ENCODE data around the gene BARX2. TPM values are rescaled to one million over a fixed set of nuclear protein-coding genes. Genes with fewer than 3 reads are reported as not detected.

The BARX2 gene
- total RNA-seq, 2 experiments from 2014 or later: not detected

- no peaks in the 10 kb centered on the region for H3K4me1 Mint-ChIP-seq
- ChIA-PET CTCF (no interaction called here), POLR2A (no interaction called here)
- H3K27me3 Mint-ChIP-seq: peaks cover 6% of the 10 kb centered on the region
- DNase-seq: no peak
- no peak overlapping the region for H3K4me3 Mint-ChIP-seq
- no peaks in the 10 kb centered on the region for H3K9me3 Mint-ChIP-seq
- H3K36me3 Mint-ChIP-seq (ENCODE audit: low read depth): no peaks in the 10 kb centered on the region
- no peak overlapping the region for H3K27ac Mint-ChIP-seq
Observed at GRCh38 chr11:129423426-129423825, 47.8 kb downstream of the BARX2 start.

DNA sequence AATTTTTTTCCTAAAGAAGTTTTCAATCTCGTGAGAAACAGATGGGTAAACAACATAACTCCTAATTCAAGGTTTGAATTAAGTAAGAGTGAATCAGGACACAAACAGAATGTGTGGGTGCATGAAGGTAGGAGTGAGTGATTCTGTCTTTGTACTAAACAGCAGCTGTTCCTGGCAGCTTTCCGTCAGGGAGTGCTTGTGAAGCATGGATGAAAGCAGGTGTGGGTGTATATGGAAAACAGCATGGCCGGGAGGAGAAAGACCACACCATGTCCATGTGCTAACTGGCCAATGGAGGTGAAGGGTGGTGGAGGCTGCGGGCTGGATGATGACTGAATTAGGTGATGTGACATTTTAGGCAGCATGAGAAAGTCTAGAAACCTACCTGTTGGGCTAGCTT lies 49.6 kb downstream of the BARX2 start:
- Mint-ChIP-seq H3K4me1 (no peaks in the 10 kb centered on the region), H3K4me3 (no peak overlapping the region), H3K27me3 (peaks cover 6% of the 10 kb centered on the region), H3K36me3 (ENCODE audit: low read depth) (no peaks in the 10 kb centered on the region), H3K27ac (no peak overlapping the region), H3K9me3 (no peaks in the 10 kb centered on the region)
- ChIA-PET CTCF (no interaction called here), POLR2A (no interaction called here)
- no peak for DNase-seq

DNA sequence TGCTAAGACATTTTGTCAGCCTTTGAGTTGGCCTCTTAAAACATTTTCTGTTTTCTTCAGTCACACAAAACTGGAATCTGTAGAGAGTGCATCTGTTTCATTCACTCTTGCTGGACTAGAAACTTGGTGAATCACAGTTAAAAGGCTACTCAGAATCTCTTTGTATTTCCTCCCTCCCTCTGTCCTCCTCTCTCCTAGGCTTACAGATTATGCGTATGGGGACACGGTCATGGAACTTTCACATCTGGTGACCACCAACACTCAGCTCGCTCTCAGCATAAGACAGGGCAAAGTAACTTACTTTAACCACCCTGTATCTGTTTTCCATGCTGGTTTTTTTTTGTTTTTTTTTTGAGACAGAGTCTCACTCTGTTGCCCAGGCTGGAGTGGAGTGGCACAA lies 50.4 kb downstream of the BARX2 start:
- no peak overlapping the region for H3K4me3 Mint-ChIP-seq
- CTCF ChIA-PET: no interaction called here
- DNase-seq: no peak
- H3K36me3 Mint-ChIP-seq (ENCODE audit: low read depth): no peaks in the 10 kb centered on the region
- H3K27ac Mint-ChIP-seq: no peak overlapping the region
- POLR2A ChIA-PET: no interaction called here
- H3K27me3 Mint-ChIP-seq: peaks cover 8% of the 10 kb centered on the region
- H3K9me3 Mint-ChIP-seq: no peaks in the 10 kb centered on the region
- no peaks in the 10 kb centered on the region for H3K4me1 Mint-ChIP-seq

DNA sequence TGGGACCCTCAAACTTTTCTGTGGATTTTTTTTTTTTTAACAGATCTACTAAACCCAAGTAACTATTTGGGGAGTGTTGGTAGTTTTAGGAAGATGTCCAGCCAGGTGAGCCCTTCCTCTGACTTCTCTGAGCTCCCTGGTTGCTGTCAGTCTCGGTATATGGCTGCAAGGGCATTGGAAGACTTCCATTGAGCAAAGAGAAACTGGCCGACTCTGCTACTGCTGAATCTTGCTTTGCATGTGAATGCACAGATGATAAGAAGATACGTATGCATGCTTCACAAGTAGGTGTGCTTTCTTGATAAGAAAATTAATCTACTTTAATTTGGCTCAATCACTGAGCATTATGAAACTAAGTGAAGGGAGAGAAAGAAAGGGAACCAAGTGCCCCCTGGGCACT lies 51.1 kb downstream of the BARX2 start:
- Mint-ChIP-seq H3K4me3 (no peak overlapping the region), H3K27me3 (peaks cover 8% of the 10 kb centered on the region), H3K4me1 (no peaks in the 10 kb centered on the region), H3K9me3 (no peaks in the 10 kb centered on the region), H3K36me3 (ENCODE audit: low read depth) (no peaks in the 10 kb centered on the region), H3K27ac (no peak overlapping the region)
- ChIA-PET POLR2A (no interaction called here), CTCF (no interaction called here)
- DNase-seq: no peak

DNA sequence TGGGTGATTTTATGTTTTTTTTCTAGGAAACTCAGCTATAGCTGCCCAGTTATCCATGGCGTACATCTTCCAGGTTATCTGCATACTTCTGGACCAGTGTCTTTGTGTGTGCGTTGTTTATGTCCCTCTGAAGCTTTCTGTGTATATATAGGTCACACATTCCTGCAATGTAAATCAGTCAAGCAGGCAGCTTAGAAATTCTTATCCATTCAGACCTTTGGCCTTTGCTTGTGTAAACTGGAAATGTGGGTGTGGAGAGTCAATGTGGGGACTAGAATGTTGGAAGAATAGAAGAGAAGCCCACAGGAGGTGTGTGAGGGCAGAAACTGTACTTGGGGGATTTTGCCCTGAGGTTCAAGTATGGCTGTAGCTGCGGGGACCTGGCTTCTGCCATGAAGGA lies 51.7 kb downstream of the BARX2 start:
- POLR2A ChIA-PET: no interaction called here
- Mint-ChIP-seq H3K36me3 (ENCODE audit: low read depth) (no peaks in the 10 kb centered on the region), H3K27ac (no peak overlapping the region), H3K9me3 (no peaks in the 10 kb centered on the region), H3K27me3 (peaks cover 8% of the 10 kb centered on the region), H3K4me3 (no peak overlapping the region), H3K4me1 (no peaks in the 10 kb centered on the region)
- DNase-seq: no peak
- CTCF ChIA-PET: no interaction called here

DNA sequence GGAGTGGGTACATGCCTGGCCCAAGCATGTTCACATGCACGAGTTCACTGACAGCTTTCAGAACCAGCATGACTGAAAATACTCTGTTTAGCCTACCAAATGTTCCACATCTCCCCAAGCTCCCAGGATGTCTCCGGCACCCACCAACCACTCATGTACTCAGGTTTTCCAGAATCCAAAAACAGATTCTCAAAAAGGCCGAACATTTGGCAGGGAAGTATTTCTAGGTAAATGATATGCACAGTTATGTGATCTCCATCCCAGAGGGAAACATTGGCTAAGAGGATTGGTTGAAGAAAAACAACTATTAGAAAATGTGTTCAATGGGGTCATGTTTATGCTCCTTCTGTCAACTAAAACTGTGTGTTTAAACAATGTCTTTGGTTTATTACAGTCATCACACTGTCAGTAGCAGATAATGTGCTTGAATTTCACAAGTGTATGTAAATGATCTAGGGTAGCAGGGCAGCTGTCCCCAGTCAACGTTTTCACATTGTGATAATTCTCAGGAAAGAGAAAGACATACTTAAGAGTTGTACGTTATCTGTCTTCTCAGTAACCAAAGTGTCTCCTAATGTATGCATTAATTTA lies 52.3 kb downstream of the BARX2 start:
- DNase-seq: no peak
- Mint-ChIP-seq H3K9me3 (no peaks in the 10 kb centered on the region), H3K4me3 (no peak overlapping the region), H3K4me1 (no peaks in the 10 kb centered on the region), H3K27ac (no peak overlapping the region), H3K27me3 (peaks cover 9% of the 10 kb centered on the region), H3K36me3 (ENCODE audit: low read depth) (no peaks in the 10 kb centered on the region)
- ChIA-PET CTCF (no interaction called here), POLR2A (no interaction called here)

DNA sequence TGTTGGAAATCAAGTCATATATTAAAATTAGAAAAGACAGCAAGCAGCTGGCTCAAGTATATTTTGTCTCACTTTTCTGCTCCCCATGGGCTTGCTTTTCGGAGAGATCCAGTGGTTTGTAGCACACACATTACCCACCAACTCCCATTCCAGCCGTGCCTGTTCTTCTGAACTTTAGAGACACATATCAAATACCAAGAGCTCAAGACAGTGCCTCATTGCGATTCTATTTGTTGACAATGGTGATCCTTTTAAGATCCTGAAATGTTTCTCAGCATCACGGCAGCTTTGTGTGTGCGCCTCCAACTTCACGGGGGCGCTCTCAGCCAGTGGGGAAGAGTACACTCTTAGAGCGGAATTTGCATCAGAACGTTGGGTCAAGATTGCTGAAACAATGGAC lies 52.9 kb downstream of the BARX2 start:
- Mint-ChIP-seq H3K27ac (no peak overlapping the region), H3K9me3 (no peaks in the 10 kb centered on the region), H3K4me3 (no peak overlapping the region), H3K27me3 (peaks cover 10% of the 10 kb centered on the region), H3K36me3 (ENCODE audit: low read depth) (no peaks in the 10 kb centered on the region), H3K4me1 (no peaks in the 10 kb centered on the region)
- ChIA-PET POLR2A (no interaction called here), CTCF (no interaction called here)
- DNase-seq: no peak

- Mint-ChIP-seq H3K27me3 (peaks cover 8% of the 10 kb centered on the region), H3K4me1 (peaks cover 3% of the 10 kb centered on the region), H3K9me3 (no peaks in the 10 kb centered on the region), H3K36me3 (ENCODE audit: low read depth) (no peaks in the 10 kb centered on the region), H3K4me3 (no peak overlapping the region), H3K27ac (no peak overlapping the region)
- ChIA-PET CTCF (no interaction called here), POLR2A (no interaction called here)
- DNase-seq: no peak
Observed at GRCh38 chr11:129434641-129435498, 59.2 kb downstream of the BARX2 start.

DNA sequence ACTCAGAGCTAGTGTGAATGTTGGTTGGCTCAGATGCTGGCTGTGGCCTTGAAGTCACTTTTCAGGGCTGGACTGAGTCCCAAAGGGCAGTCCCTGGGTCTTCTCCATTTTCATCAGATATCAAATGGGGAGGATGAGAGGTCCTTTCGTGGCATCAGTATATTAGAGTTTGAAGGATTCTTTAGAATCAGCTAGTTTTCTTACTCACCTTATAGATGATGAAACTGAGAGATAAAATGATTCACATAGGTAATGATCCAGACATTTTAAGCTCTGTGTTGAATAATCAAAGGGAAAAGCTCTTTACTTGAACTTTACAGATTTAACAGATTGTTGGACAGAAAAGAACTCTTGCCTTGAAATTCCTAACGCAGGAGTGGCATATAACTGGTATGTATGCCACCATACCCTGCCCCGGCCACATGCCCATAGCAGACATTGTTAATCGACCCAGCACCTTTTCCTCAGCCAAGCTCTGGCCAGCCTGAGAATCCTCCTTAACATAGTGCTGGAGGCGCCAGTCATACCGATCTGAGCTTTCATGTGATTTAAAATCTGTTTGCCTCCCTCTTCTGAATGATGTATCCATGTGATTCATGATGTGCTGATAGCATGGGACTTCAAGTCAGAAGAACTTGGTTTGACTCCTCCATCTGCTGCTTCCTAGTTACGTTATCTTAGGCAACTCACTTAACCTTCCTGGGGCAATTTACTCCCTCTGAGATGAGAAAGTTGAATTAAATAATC lies 60.0 kb downstream of the BARX2 start:
- H3K27me3 Mint-ChIP-seq: peaks cover 6% of the 10 kb centered on the region
- H3K9me3 Mint-ChIP-seq: no peaks in the 10 kb centered on the region
- H3K27ac Mint-ChIP-seq: no peak overlapping the region
- no peak overlapping the region for H3K4me3 Mint-ChIP-seq
- CTCF ChIA-PET: no interaction called here
- H3K36me3 Mint-ChIP-seq (ENCODE audit: low read depth): no peaks in the 10 kb centered on the region
- POLR2A ChIA-PET: no interaction called here
- H3K4me1 Mint-ChIP-seq: peaks cover 3% of the 10 kb centered on the region
- DNase-seq: no peak

- peaks cover 3% of the 10 kb centered on the region for H3K4me1 Mint-ChIP-seq
- no peak for DNase-seq
- no peaks in the 10 kb centered on the region for H3K9me3 Mint-ChIP-seq
- H3K4me3 Mint-ChIP-seq: no peak overlapping the region
- POLR2A ChIA-PET: no interaction called here
- CTCF ChIA-PET: no interaction called here
- H3K36me3 Mint-ChIP-seq (ENCODE audit: low read depth): no peaks in the 10 kb centered on the region
- H3K27ac Mint-ChIP-seq: no peak overlapping the region
- peaks cover 6% of the 10 kb centered on the region for H3K27me3 Mint-ChIP-seq
Observed at GRCh38 chr11:129436573-129436972, 60.9 kb downstream of the BARX2 start.

GRCh38 chr11:129440028-129440713 lies 64.5 kb downstream of the BARX2 start:
- Mint-ChIP-seq H3K9me3 (no peaks in the 10 kb centered on the region), H3K27me3 (peaks cover 2% of the 10 kb centered on the region), H3K36me3 (ENCODE audit: low read depth) (no peaks in the 10 kb centered on the region), H3K4me3 (no peak overlapping the region), H3K27ac (no peak overlapping the region), H3K4me1 (peaks cover under 1% of the 10 kb centered on the region)
- CTCF ChIA-PET: no interaction called here
- no peak for DNase-seq
- POLR2A ChIA-PET: no interaction called here

DNA sequence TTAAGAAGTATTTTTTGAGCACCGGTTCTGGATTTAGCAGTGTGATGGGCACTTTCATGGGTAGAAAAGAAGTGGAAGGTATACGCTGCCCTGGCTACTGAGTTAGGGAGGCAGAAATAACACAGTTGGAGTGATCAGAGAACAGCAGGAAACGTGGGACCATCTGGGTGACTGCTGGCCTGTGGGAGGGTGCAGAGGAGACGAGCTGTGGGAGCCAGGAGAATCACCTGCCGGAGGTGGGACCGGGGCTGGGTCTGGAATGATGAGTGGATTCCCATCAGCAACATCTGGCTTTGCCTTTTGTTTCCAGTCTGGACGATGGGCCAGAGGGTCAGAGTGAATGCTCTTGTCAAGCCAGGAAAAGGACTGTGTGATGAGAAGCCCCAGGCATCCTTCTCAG lies 66.5 kb downstream of the BARX2 start:
- CTCF ChIA-PET: no interaction called here
- DNase-seq: no peak
- Mint-ChIP-seq H3K36me3 (ENCODE audit: low read depth) (no peaks in the 10 kb centered on the region), H3K9me3 (no peaks in the 10 kb centered on the region), H3K4me1 (no peaks in the 10 kb centered on the region), H3K27ac (no peak overlapping the region), H3K27me3 (peaks cover 2% of the 10 kb centered on the region), H3K4me3 (no peak overlapping the region)
- POLR2A ChIA-PET: no interaction called here

DNA sequence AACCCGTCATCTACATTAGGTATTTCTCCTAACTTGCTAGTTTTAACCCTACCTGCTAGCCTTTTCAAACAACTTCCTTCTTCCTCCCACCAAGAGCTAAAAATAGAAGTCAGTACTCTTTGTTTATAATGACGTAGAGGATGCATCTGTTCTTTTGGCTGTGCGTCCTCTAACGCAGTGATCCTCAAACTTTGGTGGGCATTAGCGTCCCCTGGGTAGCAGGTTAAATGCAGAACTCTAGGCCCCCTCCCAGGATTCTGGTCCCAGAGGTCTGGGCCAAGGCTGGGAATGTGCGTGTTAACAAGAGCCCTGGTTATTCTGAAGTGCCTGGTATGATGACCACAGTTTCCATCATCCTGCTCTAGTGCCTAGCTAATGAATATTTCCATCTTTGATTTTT lies 67.6 kb downstream of the BARX2 start:
- Mint-ChIP-seq H3K4me1 (peaks cover 6% of the 10 kb centered on the region), H3K4me3 (no peak overlapping the region), H3K36me3 (ENCODE audit: low read depth) (no peaks in the 10 kb centered on the region), H3K27me3 (peaks cover 2% of the 10 kb centered on the region), H3K27ac (no peak overlapping the region), H3K9me3 (no peaks in the 10 kb centered on the region)
- CTCF ChIA-PET: no interaction called here
- no peak for DNase-seq
- POLR2A ChIA-PET: no interaction called here
